ENCODE results near the gene MMD. TPM values are rescaled to one million over a fixed set of nuclear protein-coding genes. Genes with fewer than 3 reads are reported as not detected.
A peak's percentile ranks its signal among the peaks of the same experiment; 100 is the strongest.
"Not testable (repeated sequence)": the region's sequence is repeated elsewhere in the genome, so short reads cannot be mapped to it uniquely, and the experiment has no call there.

Gene MMD
- total and polyA plus RNA-seq, 2 of the 13 experiments (the other 11 are each of a cell fraction or from before 2014, with no cell fraction given): 121 to 225 TPM

GRCh38 chr17:55466671-55467070, 45.0 kb upstream of the MMD start:
- FAIRE-seq (no peak), DNase-seq (ENCODE audit: low spot score) (no peak), ATAC-seq (peak; percentile 40; the same call in 1 of the 3 replicates)
- Histone ChIP-seq H3K36me3 (replicated peaks in 1 of 2; ENCODE audit: control insufficient read depth in 1 of 2, insufficient read depth in 2 of 2, low read length in 2 of 2) (no peaks in the 10 kb centered on the region), H3K4me2 (ENCODE audit: low read depth, low read length) (peak overlapping the region; percentile 16; the same call in 1 of the 2 replicates), H3K9ac (ENCODE audit: insufficient read depth, low read depth, low read length) (no peak overlapping the region), H2AFZ (ENCODE audit: low read length) (peak overlapping the region; percentile 16), H3K27me3 (ENCODE audit: control insufficient read depth in 1 of 2, insufficient read depth in 2 of 2, low read length in 2 of 2) (no peaks in the 10 kb centered on the region), H3K9me3 (ENCODE audit: low read length) (no peaks in the 10 kb centered on the region), H4K20me1 (ENCODE audit: insufficient read depth, low read length) (no peaks in the 10 kb centered on the region), H3K27ac (ENCODE audit: extremely low read length, insufficient read depth, low read length) (no peak overlapping the region), H3K79me2 (ENCODE audit: insufficient read depth, low read length) (no peaks in the 10 kb centered on the region), H3K4me3 (replicated peaks in 1 of 3; ENCODE audit: insufficient read depth in 1 of 3, low read depth in 2 of 3, low read length in 3 of 3) (no peak overlapping the region), H3K4me1 (ENCODE audit: insufficient read depth, low read length) (peaks cover 11% of the 10 kb centered on the region)
- ChIA-PET POLR2A (interaction anchor here (0.7 kb wide), 1 partner anchor 33 kb away, joined by 3 read pairs; no protein-coding TSS in a partner anchor), CTCF (ENCODE audit: low intra/inter-chr PET ratio, low total read pairs) (no interaction called here)
- 49% methylated on average over 7 of the region's 7 CpGs for WGBS (ENCODE audit: low lambda C conversion rate)
- BruUV-seq (replicated peaks): no TSS peak
- intact Hi-C loops (cut with micrococcal nuclease; ENCODE audit: unreplicated experiment): no loop called here
- in situ Hi-C loops (cut with HindIII; ENCODE audit: extremely low pct_ligation_motif_present, low pct_unique_long_range_greater_than_20kb): no loop called here
- 0 out of 2 replicates have a peak, but pooled peaks have one; percentile 27 for TF ChIP-seq HNF4A (CRISPR knock-in tag; IDR thresholded peaks at IDR 0.05)
- TF ChIP-seq SRSF1 (optimal IDR thresholded peaks at IDR 0.05; ENCODE audit: low read depth, low read length): no peak

GRCh38 chr17:55465771-55466170, 44.1 kb upstream of the MMD start:
- H4K20me1 ChIP-seq (ENCODE audit: insufficient read depth, low read length); H3K27ac ChIP-seq (ENCODE audit: extremely low read length, insufficient read depth, low read length); FAIRE-seq; CTCF ChIA-PET (ENCODE audit: low intra/inter-chr PET ratio, low total read pairs); in situ Hi-C loops (cut with HindIII; ENCODE audit: extremely low pct_ligation_motif_present, low pct_unique_long_range_greater_than_20kb); H3K4me3 ChIP-seq (replicated peaks in 1 of 3; ENCODE audit: insufficient read depth in 1 of 3, low read depth in 2 of 3, low read length in 3 of 3); H3K9me3 ChIP-seq (ENCODE audit: low read length); BruUV-seq (replicated peaks); H3K9ac ChIP-seq (ENCODE audit: insufficient read depth, low read depth, low read length); H3K27me3 ChIP-seq (ENCODE audit: control insufficient read depth in 1 of 2, insufficient read depth in 2 of 2, low read length in 2 of 2); H3K36me3 ChIP-seq (replicated peaks in 1 of 2; ENCODE audit: control insufficient read depth in 1 of 2, insufficient read depth in 2 of 2, low read length in 2 of 2); ATAC-seq; DNase-seq (ENCODE audit: low spot score); H3K79me2 ChIP-seq (ENCODE audit: insufficient read depth, low read length); H3K4me2 ChIP-seq (ENCODE audit: low read depth, low read length); POLR2A ChIA-PET; H2AFZ ChIP-seq (ENCODE audit: low read length); intact Hi-C loops (cut with micrococcal nuclease; ENCODE audit: unreplicated experiment): not testable (repeated sequence)
- peaks cover 11% of the 10 kb centered on the region for H3K4me1 ChIP-seq (ENCODE audit: insufficient read depth, low read length)
- TF ChIP-seq RXRB (CRISPR knock-in tag; IDR thresholded peaks at IDR 0.05; ENCODE audit: borderline replicate concordance): 0 out of 2 replicates have a peak, but pooled peaks have one; percentile 11
- WGBS (ENCODE audit: low lambda C conversion rate): 96% methylated on average over 4 of the region's 4 CpGs
